Osteocyte (in vitro differentiated cells): ENCODE measurements around the gene PLEKHD1. TPM values are rescaled to one million over a fixed set of nuclear protein-coding genes. Genes with fewer than 3 reads are reported as not detected.

ENCODE experiments used
- DNase-seq: peaks from one replicate; pipeline ENCODE4 v3.0.0; 2021; ENCODE audit warnings: mixed read lengths; ENCODE audit not compliant: unreplicated experiment; ENCODE audit errors: extremely low spot score
- H3K27ac Mint-ChIP-seq: one replicate; pipeline ENCODE4 v1.8.0; 2021; ENCODE audit warnings: mild to moderate bottlenecking, mixed read lengths; ENCODE audit not compliant: unreplicated experiment
- H3K27me3 Mint-ChIP-seq: one replicate; pipeline ENCODE4 v1.8.0; 2021; ENCODE audit warnings: mixed read lengths; ENCODE audit not compliant: unreplicated experiment
- H3K36me3 Mint-ChIP-seq: one replicate; pipeline ENCODE4 v1.8.0; 2021; ENCODE audit warnings: mixed read lengths; ENCODE audit not compliant: unreplicated experiment
- H3K4me1 Mint-ChIP-seq: one replicate; pipeline ENCODE4 v1.8.0; 2021; ENCODE audit warnings: mixed read lengths; ENCODE audit not compliant: unreplicated experiment
- H3K4me3 Mint-ChIP-seq: one replicate; pipeline ENCODE4 v1.8.0; 2021; ENCODE audit warnings: mild to moderate bottlenecking, moderate library complexity, mixed read lengths; ENCODE audit not compliant: unreplicated experiment
- H3K9me3 Mint-ChIP-seq: one replicate; pipeline ENCODE4 v1.8.0; 2021; ENCODE audit warnings: mixed read lengths; ENCODE audit not compliant: unreplicated experiment
- total RNA-seq: library from RNA; stranded (reverse); gene quantifications from 2 replicates; pipeline ENCODE4 v1.2.1, GENCODE V29; 2021
- TF ChIP-seq, protein P1 (sequence below): fragments of 200-600 bp; sonication (generic); IDR thresholded peaks from 2 replicates; pipeline ENCODE4 v1.5.0; 2021; ENCODE audit warnings: antibody characterized with exemption, mild to moderate bottlenecking, moderate library complexity

Gene PLEKHD1
- total RNA-seq, 1 donor from 2014 or later, result 0.08 TPM

DNA sequence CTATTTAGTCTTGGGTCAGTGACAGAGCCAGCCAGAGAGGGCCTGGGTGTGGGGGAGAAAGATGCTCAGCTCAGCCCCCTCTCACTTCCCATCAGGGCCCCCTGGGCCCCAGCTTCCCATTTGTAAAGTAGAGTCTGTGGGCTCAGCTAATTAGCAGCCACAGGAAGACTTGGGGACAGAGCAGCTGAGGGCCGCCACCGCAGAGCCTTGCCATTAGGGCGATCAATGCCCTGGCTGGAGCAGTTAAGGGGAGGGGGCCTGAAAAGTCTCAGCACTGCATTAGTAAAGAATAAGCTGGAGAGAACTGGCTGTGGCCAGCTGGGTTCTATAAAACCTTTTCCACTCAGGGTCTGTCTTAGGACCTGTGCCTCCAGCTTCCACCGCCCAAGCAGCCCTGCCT is 2.7 kb downstream of the PLEKHD1 start:
- Mint-ChIP-seq H3K36me3 (no peaks in the 10 kb centered on the region), H3K4me1 (peaks cover 5% of the 10 kb centered on the region), H3K9me3 (no peaks in the 10 kb centered on the region), H3K4me3 (no peak overlapping the region), H3K27me3 (peaks cover 52% of the 10 kb centered on the region), H3K27ac (no peak overlapping the region)
- TF ChIP-seq, protein P1, sequence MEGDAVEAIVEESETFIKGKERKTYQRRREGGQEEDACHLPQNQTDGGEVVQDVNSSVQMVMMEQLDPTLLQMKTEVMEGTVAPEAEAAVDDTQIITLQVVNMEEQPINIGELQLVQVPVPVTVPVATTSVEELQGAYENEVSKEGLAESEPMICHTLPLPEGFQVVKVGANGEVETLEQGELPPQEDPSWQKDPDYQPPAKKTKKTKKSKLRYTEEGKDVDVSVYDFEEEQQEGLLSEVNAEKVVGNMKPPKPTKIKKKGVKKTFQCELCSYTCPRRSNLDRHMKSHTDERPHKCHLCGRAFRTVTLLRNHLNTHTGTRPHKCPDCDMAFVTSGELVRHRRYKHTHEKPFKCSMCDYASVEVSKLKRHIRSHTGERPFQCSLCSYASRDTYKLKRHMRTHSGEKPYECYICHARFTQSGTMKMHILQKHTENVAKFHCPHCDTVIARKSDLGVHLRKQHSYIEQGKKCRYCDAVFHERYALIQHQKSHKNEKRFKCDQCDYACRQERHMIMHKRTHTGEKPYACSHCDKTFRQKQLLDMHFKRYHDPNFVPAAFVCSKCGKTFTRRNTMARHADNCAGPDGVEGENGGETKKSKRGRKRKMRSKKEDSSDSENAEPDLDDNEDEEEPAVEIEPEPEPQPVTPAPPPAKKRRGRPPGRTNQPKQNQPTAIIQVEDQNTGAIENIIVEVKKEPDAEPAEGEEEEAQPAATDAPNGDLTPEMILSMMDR, result no peak
- no peak for DNase-seq

DNA sequence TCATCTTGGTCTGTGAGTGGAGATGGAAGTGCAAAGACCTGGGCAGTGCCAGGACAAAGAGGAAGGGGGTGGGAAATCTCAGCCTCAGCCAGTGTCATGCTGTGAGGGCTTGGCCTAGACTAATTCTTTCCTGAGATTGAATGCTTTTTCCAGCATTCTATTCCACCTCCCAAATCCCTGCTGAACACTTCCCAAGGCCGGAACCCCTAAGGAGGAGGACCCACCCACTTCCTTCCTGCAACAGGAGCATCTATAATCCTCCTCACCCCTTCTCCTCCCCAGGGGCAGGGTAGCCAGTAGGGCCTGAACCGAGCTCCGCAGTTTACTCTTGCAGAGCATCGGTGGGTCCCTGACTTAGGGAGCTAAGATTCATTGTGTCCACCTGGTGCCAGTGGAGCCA is 3.2 kb downstream of the PLEKHD1 start:
- Mint-ChIP-seq H3K4me3 (no peak overlapping the region), H3K36me3 (no peaks in the 10 kb centered on the region), H3K9me3 (no peaks in the 10 kb centered on the region), H3K27me3 (peaks cover 50% of the 10 kb centered on the region), H3K4me1 (peaks cover 5% of the 10 kb centered on the region), H3K27ac (no peak overlapping the region)
- TF ChIP-seq, protein P1, result no peak
- no peak for DNase-seq

DNA sequence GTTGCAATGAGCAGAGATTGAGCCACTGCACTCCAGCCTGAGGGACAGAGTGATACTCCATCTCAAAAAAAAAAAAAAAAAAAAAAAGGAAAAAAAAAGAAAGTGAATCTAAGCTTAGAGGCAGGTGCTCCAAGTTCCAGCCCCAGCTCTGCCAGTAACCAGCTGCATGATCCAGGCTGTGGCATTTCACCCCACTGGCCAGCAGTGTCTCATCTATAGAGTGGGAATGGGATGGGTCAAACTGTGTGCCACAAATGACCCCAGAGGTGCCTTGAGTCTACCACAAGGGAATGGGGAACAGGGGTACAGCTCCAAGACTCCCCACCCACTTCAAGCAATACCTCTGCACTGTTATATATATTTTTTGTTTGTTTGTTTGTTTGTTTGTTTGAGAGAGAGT is 5.0 kb downstream of the PLEKHD1 start:
- Mint-ChIP-seq H3K27me3 (peaks cover 47% of the 10 kb centered on the region), H3K27ac (no peak overlapping the region), H3K36me3 (no peaks in the 10 kb centered on the region), H3K9me3 (no peaks in the 10 kb centered on the region), H3K4me1 (no peaks in the 10 kb centered on the region), H3K4me3 (no peak overlapping the region)
- no peak for DNase-seq
- TF ChIP-seq, protein P1, result no peak

DNA sequence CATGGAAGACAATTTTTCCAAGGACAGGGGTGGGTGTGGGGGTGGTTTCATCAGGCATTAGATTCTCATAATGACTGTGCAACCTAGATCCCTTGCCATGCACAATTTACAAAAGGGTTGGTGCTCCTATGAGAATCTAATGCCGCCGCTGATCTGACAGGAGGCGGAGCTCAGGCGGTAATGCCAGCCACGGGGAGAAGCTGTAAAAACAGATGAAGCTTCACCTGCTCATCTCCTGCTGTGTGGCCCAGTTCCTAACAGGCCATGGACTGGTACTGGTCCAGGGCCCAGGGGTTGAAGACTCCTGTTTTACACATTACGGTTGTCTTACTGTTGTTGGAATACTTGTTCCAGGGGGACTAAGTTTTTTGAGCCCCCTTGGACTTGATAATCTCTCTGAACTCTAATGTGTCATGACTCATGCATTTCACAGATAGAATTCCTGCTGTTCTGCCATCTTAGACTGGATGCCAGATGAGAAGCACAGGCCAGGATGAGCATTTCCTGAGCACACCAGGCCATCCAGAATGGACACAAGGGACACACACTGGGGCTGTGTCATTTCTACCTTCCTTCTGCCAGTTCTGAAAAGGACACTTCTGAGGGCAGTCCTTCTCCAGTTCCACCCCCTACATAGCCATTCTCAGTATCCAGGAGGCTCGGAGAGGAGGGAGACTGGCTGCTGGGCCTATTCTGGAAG is 5.8 kb downstream of the PLEKHD1 start:
- TF ChIP-seq, protein P1, result no peak
- no peak for DNase-seq

DNA sequence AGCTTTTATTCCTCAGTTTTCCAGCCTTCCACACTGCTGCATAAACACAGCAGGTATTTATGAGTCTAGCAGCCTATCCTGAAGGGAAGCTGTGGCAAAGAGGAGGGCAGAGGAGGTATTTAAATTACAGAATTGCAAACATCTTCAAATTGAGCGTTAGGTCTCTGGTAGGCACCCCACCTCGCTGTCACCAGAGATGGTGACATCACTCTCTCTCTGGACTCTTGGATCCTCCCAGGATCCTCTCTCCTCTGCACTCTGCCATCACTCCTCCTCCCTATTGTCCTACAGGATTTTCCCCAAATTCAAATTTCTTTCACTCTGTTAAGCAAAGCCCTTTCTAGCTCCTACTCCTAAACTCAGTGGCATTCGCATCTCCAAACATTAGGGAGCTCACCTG is 6.7 kb downstream of the PLEKHD1 start:
- TF ChIP-seq, protein P1, result no peak

More for the DNA sequence above, 5.8 kb downstream of the PLEKHD1 start:
- no peaks in the 10 kb centered on the region for H3K9me3 Mint-ChIP-seq
- H3K36me3 Mint-ChIP-seq, result no peaks in the 10 kb centered on the region
- H3K4me3 Mint-ChIP-seq, result no peak overlapping the region
- H3K27ac Mint-ChIP-seq, result no peak overlapping the region
- no peaks in the 10 kb centered on the region for H3K4me1 Mint-ChIP-seq
- H3K27me3 Mint-ChIP-seq, result peaks cover 51% of the 10 kb centered on the region

More for the DNA sequence above, 6.7 kb downstream of the PLEKHD1 start:
- Mint-ChIP-seq H3K9me3 (no peaks in the 10 kb centered on the region), H3K4me3 (no peak overlapping the region), H3K27me3 (peaks cover 42% of the 10 kb centered on the region), H3K4me1 (no peaks in the 10 kb centered on the region), H3K27ac (no peak overlapping the region), H3K36me3 (no peaks in the 10 kb centered on the region)
- DNase-seq, result no peak
